Tibial nerve (tissue), 4 donors: Measurements from ENCODE around the gene GLYATL3.

Source experiments
- CTCF ChIP-seq, 5 experiments: fragments of 200-600 bp in 3 of 5; fragments of 450-650 bp in 2 of 5; sonication (generic) in 3 of 5; IDR thresholded peaks; one replicate each; pipeline ENCODE4 v1.5.1; 2016 to 2019; ENCODE audit warnings: antibody characterized with exemption in 5 of 5, mild to moderate bottlenecking in 3 of 5, moderate library complexity in 2 of 5
- EP300 ChIP-seq, 2 donors: sonication (generic); formaldehyde crosslinking; IDR thresholded peaks; one replicate each; pipeline ENCODE4 v1.6.1; 2017; ENCODE audit warnings: antibody characterized with exemption in 2 of 2, mild to moderate bottlenecking in 1 of 2
- POLR2A ChIP-seq, 2 donors: fragments of 450-650 bp; IDR thresholded peaks; one replicate each; pipeline ENCODE4 v1.6.1; 2017; ENCODE audit warnings: antibody characterized with exemption in 2 of 2, mild to moderate bottlenecking in 2 of 2, moderate library complexity in 2 of 2

GRCh38 chr6:49499126-49499525, 597 bp upstream of the GLYATL3 start:
- TF ChIP-seq CTCF (IDR thresholded peaks at IDR 0.05), result no peak
- no peak for TF ChIP-seq EP300 (IDR thresholded peaks at IDR 0.05)
- TF ChIP-seq POLR2A (IDR thresholded peaks at IDR 0.05), result no peak
